GM23338 (cell line): ENCODE data around the gene SHKBP1. TPM values are rescaled to one million over a fixed set of nuclear protein-coding genes. Genes with fewer than 3 reads are reported as not detected.

ENCODE experiments used
- ATAC-seq: fragments of 200-7000 bp; cut with Tn5 transposase; 3 replicates; pipeline ENCODE4 v1.9.1; 2020
- DNase-seq: peaks from one replicate; pipeline ENCODE4 v3.0.0-alpha.2; 2015; ENCODE audit warnings: low spot score
- H2AFZ ChIP-seq: fragments of 200-600 bp; sonication (generic); 2 replicates; pipeline ENCODE4 v1.8.0; 2016; ENCODE audit warnings: antibody characterized with exemption, mild to moderate bottlenecking, moderate library complexity
- H3F3A ChIP-seq: fragments of 200-600 bp; sonication (generic); replicated peaks from 2 replicates; pipeline ENCODE4 v1.8.0; 2017; ENCODE audit warnings: antibody characterized with exemption, mixed run types, low read depth
- H3K27ac ChIP-seq: fragments of 200-600 bp; sonication (generic); 2 replicates; pipeline ENCODE4 v1.6.1; 2016; ENCODE audit warnings: low read depth
- H3K27me3 ChIP-seq: fragments of 200-600 bp; sonication (generic); 2 replicates; pipeline ENCODE4 v1.8.0; 2016; ENCODE audit warnings: mild to moderate bottlenecking, mixed run types, moderate library complexity; ENCODE audit not compliant: insufficient read depth
- H3K36me3 ChIP-seq: fragments of 200-600 bp; sonication (generic); 2 replicates; pipeline ENCODE4 v1.8.0; 2016; ENCODE audit warnings: mild to moderate bottlenecking; ENCODE audit not compliant: insufficient read depth
- H3K4me1 ChIP-seq: fragments of 200-600 bp; sonication (generic); 2 replicates; pipeline ENCODE4 v1.8.0; 2016; ENCODE audit warnings: mild to moderate bottlenecking, moderate library complexity; ENCODE audit not compliant: insufficient read depth
- H3K4me2 ChIP-seq: fragments of 200-600 bp; sonication (generic); 2 replicates; pipeline ENCODE4 v1.7.1; 2017; ENCODE audit warnings: mixed run types
- H3K4me3 ChIP-seq: fragments of 200-600 bp; sonication (generic); 2 replicates; pipeline ENCODE4 v1.6.1; 2016; ENCODE audit warnings: mixed run types
- H3K79me2 ChIP-seq: fragments of 200-600 bp; sonication (generic); replicated peaks from 2 replicates; pipeline ENCODE4 v1.8.0; 2017; ENCODE audit warnings: mild to moderate bottlenecking; ENCODE audit not compliant: insufficient read depth
- H3K9me2 ChIP-seq: fragments of 200-600 bp; sonication (generic); 2 replicates; pipeline ENCODE4 v1.8.0; 2017; ENCODE audit not compliant: insufficient read depth
- H4K20me1 ChIP-seq: fragments of 200-600 bp; sonication (generic); replicated peaks from 2 replicates; pipeline ENCODE4 v1.8.0; 2017; ENCODE audit warnings: mild to moderate bottlenecking; ENCODE audit not compliant: insufficient read depth
- H3K27ac Mint-ChIP-seq: 2 replicates; pipeline ENCODE4 v1.8.0; 2020; ENCODE audit warnings: inconsistent platforms, mild to moderate bottlenecking, moderate library complexity, mixed read lengths
- H3K27me3 Mint-ChIP-seq: 3 replicates; pipeline ENCODE4 v1.8.0; 2022; ENCODE audit warnings: low read depth, mild to moderate bottlenecking, moderate library complexity, mixed read lengths, inconsistent platforms; ENCODE audit not compliant: insufficient read depth, poor library complexity
- H3K36me3 Mint-ChIP-seq: 3 replicates; pipeline ENCODE4 v1.8.0; 2021; ENCODE audit warnings: low read depth, mild to moderate bottlenecking, inconsistent platforms, moderate library complexity, mixed read lengths
- H3K4me1 Mint-ChIP-seq: 3 replicates; pipeline ENCODE4 v1.8.0; 2020; ENCODE audit warnings: mild to moderate bottlenecking, inconsistent platforms, mixed read lengths
- H3K4me3 Mint-ChIP-seq: 3 replicates; pipeline ENCODE4 v1.8.0; 2021; ENCODE audit warnings: moderate library complexity, mild to moderate bottlenecking, inconsistent platforms, mixed read lengths
- H3K9me3 Mint-ChIP-seq: 3 replicates; pipeline ENCODE4 v1.8.0; 2020; ENCODE audit warnings: moderate library complexity, mild to moderate bottlenecking, inconsistent platforms, mixed read lengths
- CREB1 ChIP-seq: fragments of 250-450 bp; sonication (Bioruptor Pico); IDR thresholded peaks from 2 replicates; pipeline ENCODE4 v1.5.0; 2020; ENCODE audit warnings: low read depth, mild to moderate bottlenecking, moderate library complexity
- CTCF ChIP-seq, 2 experiments: fragments of 200-600 bp in 1 of 2; sonication (generic) in 1 of 2; conservative IDR thresholded peaks; 2 replicates each; pipeline versions ENCODE4 v1.5.1 to v1.6.1; 2016 to 2017; ENCODE audit warnings: antibody characterized with exemption in 2 of 2, low read depth in 2 of 2, mild to moderate bottlenecking in 2 of 2, moderate library complexity in 1 of 2
- EZH2 ChIP-seq: fragments of 200-600 bp; sonication (generic); IDR thresholded peaks from one replicate; pipeline ENCODE4 v1.8.0; 2017; ENCODE audit warnings: antibody characterized with exemption, mild to moderate bottlenecking, low read depth; ENCODE audit not compliant: unreplicated experiment
- EZH2phosphoT487 ChIP-seq: fragments of 200-600 bp; sonication (generic); IDR thresholded peaks from one replicate; pipeline ENCODE4 v1.8.1; 2018; ENCODE audit warnings: antibody characterized with exemption; ENCODE audit not compliant: unreplicated experiment
- NANOG ChIP-seq: IDR thresholded peaks from 2 replicates; pipeline ENCODE4 v1.6.1; 2016; ENCODE audit warnings: antibody characterized with exemption, borderline replicate concordance
- POLR2AphosphoS5 ChIP-seq: IDR thresholded peaks from 2 replicates; pipeline ENCODE4 v1.6.1; 2016; ENCODE audit warnings: antibody characterized with exemption, low read depth
- STAT1 ChIP-seq: IDR thresholded peaks from one replicate; pipeline ENCODE4 v1.6.1; 2016; ENCODE audit warnings: antibody characterized with exemption; ENCODE audit not compliant: unreplicated experiment
- ZNF114 ChIP-seq: fragments of 250-450 bp; sonication (Bioruptor Pico); IDR thresholded peaks from 2 replicates; pipeline ENCODE4 v1.5.0; 2020; ENCODE audit warnings: mild to moderate bottlenecking, moderate library complexity
- ZNF331 ChIP-seq: fragments of 250-450 bp; sonication (Bioruptor Pico); IDR thresholded peaks from 2 replicates; pipeline ENCODE4 v1.5.0; 2020; ENCODE audit warnings: low read depth, mild to moderate bottlenecking, moderate library complexity
- ZNF462 ChIP-seq: fragments of 250-450 bp; sonication (Bioruptor Pico); IDR thresholded peaks from 2 replicates; pipeline ENCODE4 v1.5.0; 2020; ENCODE audit warnings: mild to moderate bottlenecking, moderate library complexity
- polyA plus RNA-seq: library from polyadenylated mRNA; unstranded; fragments of >200 nt; fragmentation: Nextera tagmentation; extraction: Ambion mirVana; gene quantifications from 2 replicates; pipeline ENCODE4 v1.2.1, GENCODE V29; 2016
- total RNA-seq: library from RNA; depleted of rRNA; stranded (reverse); fragments of >200 nt; shearing (Covaris generic); gene quantifications from 2 replicates; pipeline ENCODE4 v1.2.3, GENCODE V29; 2014
- TF ChIP-seq, protein P1 (sequence below): IDR thresholded peaks from 2 replicates; pipeline ENCODE4 v1.6.1; 2016; ENCODE audit warnings: antibody characterized with exemption

Gene SHKBP1
- total and polyA plus RNA-seq, 2 experiments from 2014 or later: 63.2 to 69.8 TPM

- Histone ChIP-seq H3K79me2 (no peaks in the 10 kb centered on the region), H3K4me1 (peaks cover 11% of the 10 kb centered on the region), H3K4me3 (no peak overlapping the region), H3K36me3 (peaks cover 4% of the 10 kb centered on the region; the same call in 1 of the 2 replicates), H3K27me3 (no peaks in the 10 kb centered on the region), H3F3A (peaks cover 9% of the 10 kb centered on the region; the same call in 1 of the 2 replicates), H4K20me1 (peaks cover 2% of the 10 kb centered on the region; the same call in 1 of the 2 replicates), H3K27ac (no peak overlapping the region), H3K4me2 (no peak overlapping the region), H3K9me2 (no peaks in the 10 kb centered on the region), H2AFZ (no peak overlapping the region)
- TF ChIP-seq, protein P1, sequence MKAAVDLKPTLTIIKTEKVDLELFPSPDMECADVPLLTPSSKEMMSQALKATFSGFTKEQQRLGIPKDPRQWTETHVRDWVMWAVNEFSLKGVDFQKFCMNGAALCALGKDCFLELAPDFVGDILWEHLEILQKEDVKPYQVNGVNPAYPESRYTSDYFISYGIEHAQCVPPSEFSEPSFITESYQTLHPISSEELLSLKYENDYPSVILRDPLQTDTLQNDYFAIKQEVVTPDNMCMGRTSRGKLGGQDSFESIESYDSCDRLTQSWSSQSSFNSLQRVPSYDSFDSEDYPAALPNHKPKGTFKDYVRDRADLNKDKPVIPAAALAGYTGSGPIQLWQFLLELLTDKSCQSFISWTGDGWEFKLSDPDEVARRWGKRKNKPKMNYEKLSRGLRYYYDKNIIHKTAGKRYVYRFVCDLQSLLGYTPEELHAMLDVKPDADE: no peak
- TF ChIP-seq STAT1 (no peak), ZNF114 (CRISPR knock-in tag) (no peak), EZH2 (no peak), POLR2AphosphoS5 (no peak), ZNF331 (CRISPR knock-in tag) (no peak), EZH2phosphoT487 (no peak), NANOG (no peak)
- ATAC-seq (no peak), DNase-seq (no peak)
- peaks cover 48% of the 10 kb centered on the region for H3K36me3 Mint-ChIP-seq
- peaks cover 22% of the 10 kb centered on the region for H3K4me1 Mint-ChIP-seq
- no peaks in the 10 kb centered on the region; the same call in 2 of the 3 replicates for H3K9me3 Mint-ChIP-seq
- H3K27me3 Mint-ChIP-seq: peaks cover 21% of the 10 kb centered on the region
- H3K27ac Mint-ChIP-seq: no peak overlapping the region
- H3K4me3 Mint-ChIP-seq: no peak overlapping the region
Measured at GRCh38 chr19:40625406-40626120, 48.9 kb downstream of the SHKBP1 start.

DNA sequence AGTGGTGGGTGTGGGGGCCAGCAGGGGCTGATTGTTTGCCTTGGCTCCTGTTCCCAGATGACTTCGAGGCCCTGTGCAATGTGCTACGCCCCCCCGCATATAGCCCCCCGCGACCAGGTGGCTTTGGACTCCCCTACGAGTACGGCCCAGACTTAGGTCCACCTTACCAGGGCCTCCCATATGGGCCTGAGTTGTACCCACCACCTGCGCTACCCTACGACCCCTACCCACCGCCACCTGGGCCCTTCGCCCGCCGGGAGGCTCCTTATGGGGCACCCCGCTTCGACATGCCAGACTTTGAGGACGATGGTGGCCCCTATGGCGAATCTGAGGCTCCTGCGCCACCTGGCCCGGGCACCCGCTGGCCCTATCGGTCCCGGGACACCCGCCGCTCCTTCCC lies 50.2 kb downstream of the SHKBP1 start:
- peaks cover 22% of the 10 kb centered on the region for H3K27me3 Mint-ChIP-seq
- Histone ChIP-seq H3F3A (peaks cover 13% of the 10 kb centered on the region; the same call in 1 of the 2 replicates), H3K36me3 (0 out of 2 replicates have a peak, but pooled peaks cover 4% of the 10 kb centered on the region), H3K4me2 (no peak overlapping the region), H3K79me2 (no peaks in the 10 kb centered on the region), H4K20me1 (peaks cover 2% of the 10 kb centered on the region; the same call in 1 of the 2 replicates), H3K4me3 (no peak overlapping the region), H3K27ac (no peak overlapping the region), H3K27me3 (no peaks in the 10 kb centered on the region), H2AFZ (no peak overlapping the region), H3K4me1 (peaks cover 23% of the 10 kb centered on the region), H3K9me2 (no peaks in the 10 kb centered on the region)
- H3K27ac Mint-ChIP-seq: no peak overlapping the region
- peaks cover 34% of the 10 kb centered on the region for H3K4me1 Mint-ChIP-seq
- ATAC-seq (no peak), DNase-seq (no peak)
- no peak overlapping the region for H3K4me3 Mint-ChIP-seq
- H3K9me3 Mint-ChIP-seq: no peaks in the 10 kb centered on the region; the same call in 2 of the 3 replicates
- H3K36me3 Mint-ChIP-seq: peaks cover 39% of the 10 kb centered on the region
- TF ChIP-seq CREB1 (CRISPR knock-in tag) (no peak), STAT1 (no peak), ZNF462 (CRISPR knock-in tag) (no peak), ZNF114 (CRISPR knock-in tag) (no peak), CTCF (conservative IDR thresholded peaks at IDR 0.05; ENCODE audit: low read depth in 2 of 2) (no peak), EZH2phosphoT487 (no peak), NANOG (no peak), EZH2 (no peak), ZNF331 (CRISPR knock-in tag) (no peak)
